GM19240 (cell line): ENCODE data around the gene BSX.

Source experiments
- DNase-seq: peaks from one replicate; pipeline ENCODE4 v3.0.0; 2011; ENCODE audit warnings: low spot score; ENCODE audit not compliant: insufficient read length

Gene BSX

DNA sequence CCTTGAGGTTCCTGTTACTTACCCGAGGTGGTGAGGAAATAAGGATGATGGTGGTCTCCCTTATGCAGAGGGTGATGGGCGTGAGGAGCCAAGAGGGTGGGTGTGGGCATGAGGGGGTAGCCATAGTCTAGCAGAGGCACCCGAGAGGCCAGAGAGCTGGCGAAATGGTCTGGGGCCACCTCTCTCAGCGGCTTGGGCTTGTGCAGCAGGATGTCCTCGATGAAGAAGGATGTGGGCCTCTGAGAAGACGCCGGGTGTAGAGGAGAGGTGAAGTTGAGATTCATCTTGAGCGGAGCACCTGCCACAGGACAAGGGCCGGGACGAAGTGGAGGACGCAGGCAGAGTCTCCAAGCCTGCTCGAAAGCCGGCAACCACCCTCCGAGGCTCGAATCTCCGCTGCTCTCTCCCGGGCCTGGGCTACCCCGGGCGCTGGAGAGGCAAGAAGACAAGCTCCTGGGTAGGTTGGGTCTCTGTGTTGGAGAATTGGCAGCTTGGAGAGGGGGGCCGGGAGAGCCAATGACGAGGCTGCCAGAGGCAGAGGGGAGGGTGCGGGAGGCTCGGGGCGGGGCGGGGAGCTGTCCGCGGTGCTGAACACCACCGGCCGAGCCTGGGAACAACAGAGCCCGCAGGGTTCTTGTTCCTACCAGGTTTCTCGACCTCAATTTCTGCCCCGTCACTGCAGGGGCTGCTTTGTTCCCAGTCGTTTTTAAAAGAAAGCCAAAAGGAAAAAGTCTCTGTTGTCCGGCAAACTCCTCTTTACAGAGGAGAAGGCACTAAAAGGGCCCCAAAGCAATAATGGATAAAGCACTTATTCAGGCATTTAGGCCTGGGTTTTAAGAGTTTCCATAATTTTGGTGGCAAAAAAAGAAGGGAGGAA, at the start of gene BSX:
BSX (minus strand) TSS at position 447 of the 877 bp plus-strand sequence; CDS start at position 284, 163 bp downstream.
- DNase-seq = no peak

DNA sequence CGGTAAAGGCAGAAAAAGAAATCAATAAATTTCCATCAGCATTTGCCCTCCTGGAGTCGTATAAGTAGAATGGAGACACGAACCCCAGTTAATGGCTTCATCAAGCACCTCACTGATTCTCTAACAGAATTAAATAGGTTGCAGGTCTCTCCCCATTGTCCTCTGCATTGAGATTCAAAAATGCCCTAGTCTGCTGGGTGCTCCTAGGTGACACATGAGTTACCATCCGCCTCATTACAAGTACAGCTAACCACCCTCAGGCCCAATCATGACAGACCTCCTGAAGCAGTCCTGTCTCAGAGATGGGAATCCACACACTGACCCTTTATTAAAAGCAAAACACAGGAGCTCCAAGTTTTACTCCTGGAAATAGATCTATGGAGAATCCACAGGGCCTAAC, 48.9 kb upstream of the BSX start:
- DNase-seq = no peak

DNA sequence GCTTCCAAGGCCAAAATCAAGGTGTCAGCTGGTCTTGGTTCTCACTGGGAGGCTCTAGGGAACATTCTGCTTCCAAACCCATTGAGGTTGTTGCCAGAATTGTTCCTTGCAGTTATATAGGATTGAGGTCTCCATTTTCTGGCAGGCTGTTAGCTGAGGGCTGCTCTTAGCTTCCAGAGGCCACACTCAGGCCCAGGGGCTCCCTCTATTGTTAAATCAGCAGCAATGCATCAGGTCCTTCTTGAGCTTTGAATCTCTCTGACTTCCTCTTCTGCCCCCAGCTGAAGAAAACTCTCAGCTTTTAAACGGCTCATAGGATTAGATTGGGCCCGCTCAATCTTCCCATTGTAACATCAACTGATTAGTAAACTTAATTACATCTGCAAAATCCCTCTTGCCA, 39.3 kb upstream of the BSX start:
- peak; percentile 51 for DNase-seq

DNA sequence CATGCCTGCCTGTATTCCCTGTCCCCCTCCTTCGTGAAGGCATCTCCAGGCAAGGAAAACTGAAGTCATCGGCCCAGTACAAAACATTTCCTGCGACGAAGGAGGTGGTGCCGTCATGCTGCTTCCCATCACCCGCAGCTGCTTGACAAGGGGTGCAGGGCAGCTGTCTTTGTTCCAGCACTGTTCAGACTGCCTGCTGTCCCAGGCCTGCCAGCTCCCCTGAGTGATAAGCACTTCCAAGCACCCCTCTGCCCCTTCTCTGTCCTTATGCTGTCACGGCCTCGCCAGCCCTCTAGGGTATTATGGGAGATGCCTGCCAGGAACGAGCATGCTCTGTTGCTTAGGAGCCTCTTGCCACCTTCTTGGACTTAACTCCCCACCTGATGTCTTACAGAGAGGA, 37.1 kb upstream of the BSX start:
- no peak for DNase-seq

DNA sequence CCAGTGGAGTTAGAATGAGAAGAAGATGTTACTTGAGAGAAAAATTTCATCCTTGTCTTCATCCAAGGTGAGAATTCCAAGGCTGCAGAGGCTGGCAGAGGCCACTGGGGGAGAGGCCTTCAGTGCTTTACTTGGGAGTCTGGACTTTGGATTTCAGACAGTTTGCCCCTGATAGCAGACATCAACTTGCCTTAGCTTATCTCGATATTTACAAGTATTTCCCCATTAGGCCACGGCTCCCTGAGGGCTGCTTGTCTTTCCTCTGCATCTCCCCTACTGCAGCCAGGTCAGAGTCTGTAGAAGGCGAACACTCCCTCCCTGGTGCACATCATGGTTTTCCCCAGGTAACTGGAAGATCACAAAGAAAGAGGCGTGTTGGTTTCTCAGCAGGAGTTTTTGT, 29.9 kb upstream of the BSX start:
- DNase-seq = no peak

DNA sequence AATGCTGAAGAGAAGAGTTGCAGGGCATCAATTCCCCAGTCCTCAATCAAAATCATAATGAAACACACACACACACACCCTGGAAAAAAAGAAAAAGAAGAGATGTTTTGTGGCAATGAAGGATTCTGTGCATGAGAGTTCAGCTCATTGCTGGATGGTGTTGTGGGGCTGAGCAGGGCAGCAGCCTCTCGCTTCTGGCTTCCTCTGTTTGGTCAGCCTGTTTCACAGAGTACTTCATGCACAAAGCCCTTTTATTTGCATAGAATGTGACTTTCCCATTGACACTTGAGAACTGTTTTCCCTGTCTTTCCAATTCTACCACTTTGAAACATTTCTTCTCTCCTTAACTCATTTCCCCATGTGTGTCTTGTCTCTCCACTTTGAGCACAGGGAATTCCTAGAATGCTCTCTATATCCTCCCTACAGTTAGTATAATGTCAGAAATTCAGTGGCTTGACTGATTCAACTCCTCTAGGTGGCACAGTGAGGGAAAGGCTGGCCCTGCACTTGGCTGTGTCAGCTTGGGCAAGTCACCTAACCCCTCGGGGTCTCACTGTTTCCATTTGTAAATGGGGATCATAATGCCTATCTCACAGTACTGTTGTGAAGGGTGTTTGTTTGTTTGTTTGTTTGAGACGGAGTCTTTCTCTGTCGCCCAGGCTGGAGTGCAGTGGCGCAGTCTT, 25.4 kb upstream of the BSX start:
- DNase-seq = no peak

DNA sequence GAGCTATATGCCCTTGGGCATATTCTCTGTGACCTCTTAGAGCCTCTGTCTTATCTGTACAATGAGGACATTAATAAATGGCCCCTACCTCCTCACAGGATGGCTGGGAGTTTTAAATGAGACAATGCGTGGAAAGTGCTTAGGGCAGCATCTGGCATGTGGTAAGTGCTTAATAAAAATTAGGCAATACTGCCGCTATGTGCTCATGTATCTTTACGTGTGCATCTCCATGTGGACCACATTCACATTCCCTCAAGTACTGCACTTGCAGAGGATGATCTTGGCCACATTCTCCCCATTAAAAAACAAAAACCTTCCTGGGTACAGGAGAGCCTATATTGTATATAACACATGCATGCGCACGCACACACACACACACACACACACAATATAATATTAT, 19.1 kb upstream of the BSX start:
- DNase-seq = no peak

DNA sequence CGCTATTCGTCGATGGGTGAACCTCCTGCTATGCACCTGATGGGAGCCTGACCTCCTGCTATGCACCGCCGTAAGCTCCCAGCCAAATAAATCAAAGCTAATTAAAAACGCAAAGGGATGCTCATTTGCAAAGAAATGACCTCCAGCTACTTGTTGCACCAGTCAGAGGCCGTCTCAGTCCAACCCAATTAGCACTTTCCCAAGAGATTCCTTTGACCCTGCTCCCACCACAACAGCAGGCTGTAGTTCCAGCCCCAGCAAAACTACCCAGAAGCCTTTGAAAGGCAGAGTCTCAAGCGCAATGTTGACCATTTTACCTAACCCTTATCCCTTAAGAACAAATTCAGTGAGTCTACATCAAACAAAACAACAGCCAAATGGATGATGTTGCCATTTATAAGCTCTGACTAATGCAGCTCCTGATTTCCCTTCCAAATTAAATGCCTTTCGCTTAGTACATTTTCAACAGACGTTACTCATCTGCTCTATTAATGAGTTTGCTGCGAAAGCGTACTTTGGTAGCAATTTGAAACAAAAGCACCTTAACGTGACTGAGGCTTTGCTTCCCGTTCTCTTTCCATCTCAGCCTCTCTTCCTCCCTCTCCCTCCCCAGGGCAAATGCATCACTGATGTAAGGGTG, 17.2 kb upstream of the BSX start:
- DNase-seq = no peak

DNA sequence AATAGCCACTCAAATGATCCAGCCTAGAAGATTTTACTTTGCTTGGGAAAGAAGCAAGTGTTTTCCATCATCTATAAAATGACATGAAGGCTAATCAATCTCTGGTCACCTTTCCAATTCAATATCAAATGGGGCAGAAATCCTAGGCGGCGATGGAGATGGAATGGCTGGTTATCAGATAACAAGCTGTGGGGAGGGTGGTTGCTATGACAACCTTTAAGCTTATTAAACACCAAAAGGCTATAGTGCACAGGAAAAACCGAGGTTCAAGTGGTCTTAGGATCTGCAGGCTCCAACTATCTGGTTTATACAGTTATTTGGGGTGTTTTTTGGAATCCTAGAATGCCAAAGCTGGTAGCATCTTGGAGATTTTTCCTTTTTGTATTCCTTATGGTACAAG, 13.9 kb upstream of the BSX start:
- DNase-seq = no peak

DNA sequence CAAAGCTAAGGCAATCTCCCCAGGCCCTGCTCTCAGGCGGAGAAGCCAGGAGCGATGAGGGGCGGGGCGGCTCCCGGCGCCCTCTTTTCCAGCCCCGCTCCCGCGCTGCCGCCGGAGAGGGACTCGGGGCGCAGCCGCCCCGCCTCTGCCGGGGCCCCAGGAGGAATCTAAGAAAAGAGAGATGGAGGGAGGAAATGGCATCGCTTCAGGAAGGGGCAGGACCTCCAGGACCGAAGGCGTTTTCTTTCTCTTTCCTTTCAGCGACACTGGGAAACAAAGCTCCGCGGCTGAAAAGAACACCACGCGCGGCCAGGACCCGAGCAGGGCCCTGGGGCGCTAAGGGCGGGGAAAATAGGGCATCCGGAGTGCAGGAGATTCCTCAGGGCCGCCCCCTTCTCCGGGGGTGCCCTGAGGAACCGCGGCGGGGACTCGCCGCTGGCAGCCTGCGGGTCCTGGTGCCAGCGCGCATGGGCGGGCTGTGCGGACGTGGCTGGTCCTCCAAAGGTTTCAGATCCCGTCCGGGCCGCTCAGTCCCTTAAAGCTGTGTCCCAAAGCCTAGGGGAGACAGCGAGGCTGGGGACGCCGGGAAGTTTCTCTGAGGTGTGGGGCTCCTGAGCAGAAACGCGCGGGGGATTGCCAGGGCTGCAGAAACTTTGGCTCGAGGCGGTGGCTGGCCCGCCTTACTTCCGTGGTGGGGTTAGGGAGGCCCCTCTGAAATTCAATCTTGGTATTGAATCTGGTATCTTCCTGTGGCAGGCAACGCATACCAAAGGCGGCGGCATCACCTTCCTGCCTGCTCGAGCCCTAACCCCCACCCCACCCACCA, 2.8 kb upstream of the BSX start:
- DNase-seq = no peak

DNA sequence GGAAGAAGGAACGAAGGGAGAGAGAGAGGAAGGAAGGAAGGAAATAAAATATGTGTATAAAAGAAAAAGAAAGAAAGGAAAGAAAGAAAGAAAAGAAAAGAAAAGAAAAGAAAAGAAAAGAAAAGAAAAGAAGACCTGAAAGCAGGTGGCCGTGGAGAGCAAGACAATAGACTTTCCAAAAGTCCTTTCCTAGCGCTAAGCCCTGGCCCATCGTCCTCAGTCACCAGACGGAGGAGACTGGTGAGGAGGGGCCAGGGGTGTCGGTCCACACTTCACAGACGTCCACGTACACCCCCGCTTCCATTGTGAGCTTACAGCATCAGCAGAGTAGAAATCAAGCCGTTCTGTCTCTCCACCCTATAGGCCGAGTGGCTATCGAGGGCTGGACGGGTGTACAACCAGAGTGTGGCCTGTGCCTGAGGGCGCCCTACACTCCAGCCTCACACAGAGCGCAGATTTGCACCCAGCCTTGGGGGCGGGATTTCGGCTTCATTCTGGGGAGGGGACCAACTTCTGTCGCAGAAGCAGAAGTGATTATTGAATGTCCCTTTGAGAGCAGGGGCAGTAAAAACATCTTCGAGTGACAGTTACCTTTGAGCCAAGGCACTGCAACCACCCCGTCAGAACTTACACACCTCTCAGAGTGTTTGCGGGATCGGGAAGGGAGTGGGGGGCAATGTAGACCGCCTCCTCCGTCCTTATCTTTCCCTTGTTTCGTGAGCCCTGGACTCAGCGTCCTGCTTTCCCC, 2.0 kb upstream of the BSX start:
- no peak for DNase-seq

DNA sequence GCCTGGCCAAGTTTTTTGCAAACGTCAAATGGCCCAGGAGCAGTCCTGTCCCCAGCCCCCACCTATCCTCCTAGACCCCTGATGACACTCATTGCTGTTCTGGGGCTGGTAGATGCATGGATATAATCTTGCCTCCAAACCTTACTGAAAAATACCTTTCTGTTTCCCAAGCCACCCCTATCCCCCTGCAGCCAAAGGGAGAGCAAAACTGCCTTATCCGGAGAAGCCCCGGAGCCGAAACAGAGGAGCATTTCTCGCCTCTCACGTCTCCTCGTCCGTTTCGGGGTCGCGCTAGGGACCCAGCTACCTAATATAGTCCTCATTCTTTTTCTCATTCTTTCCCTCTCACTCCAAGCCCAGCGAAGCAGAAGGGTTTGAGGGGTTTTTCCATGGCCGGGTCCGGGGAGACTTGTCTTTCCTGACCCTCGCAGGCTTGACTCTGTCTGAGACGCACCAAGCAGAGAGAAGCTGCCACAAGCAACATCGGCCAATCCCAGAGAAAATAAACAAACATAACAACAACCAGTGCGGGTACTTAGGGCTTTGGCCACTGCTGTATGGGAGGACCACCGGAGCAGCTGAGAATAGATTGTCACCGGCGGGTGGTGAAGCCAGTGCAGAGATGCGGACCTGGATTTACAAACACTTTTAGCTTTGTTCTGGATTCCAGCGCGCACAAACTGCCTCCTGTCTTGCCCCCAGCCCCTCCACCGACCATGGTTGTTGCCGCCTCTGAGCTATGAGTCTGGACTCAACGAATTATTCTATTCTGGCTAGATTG, 1.6 kb downstream of the BSX start:
- no peak for DNase-seq

DNA sequence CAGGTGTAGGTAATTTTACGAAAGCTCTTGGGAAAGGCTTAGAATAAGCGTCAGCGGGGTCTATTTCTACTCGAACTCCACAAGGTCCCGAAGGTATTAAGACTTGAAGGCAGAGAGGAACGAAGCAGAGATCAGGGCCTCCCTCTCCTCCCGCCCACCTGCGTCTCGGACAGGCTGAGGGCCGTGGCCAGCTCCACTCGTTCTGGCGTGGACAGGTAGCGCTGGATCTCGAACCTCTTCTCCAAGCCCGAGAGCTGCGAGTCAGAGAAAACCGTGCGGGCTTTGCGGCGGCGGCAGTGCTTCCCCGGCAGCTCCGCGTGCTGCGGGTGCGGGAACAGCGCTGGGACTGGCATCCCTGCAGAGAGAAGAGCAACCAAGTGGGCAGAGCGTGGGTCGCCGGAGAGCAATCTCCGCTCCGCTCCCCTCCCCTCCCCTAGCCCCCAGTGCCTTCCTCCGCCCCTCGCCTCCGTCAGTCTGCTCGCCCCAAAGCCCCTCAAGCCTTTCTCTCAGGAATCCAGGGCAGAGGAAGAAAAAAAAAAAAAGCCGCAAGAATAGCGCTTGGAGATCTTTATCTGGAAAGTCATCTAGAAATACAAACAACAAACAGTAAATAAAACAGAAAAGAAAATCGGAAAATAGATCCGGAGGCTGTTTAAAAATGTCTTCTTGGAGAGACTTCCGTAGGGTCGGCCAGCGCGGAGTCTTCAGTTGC, 2.4 kb downstream of the BSX start:
- no peak for DNase-seq

DNA sequence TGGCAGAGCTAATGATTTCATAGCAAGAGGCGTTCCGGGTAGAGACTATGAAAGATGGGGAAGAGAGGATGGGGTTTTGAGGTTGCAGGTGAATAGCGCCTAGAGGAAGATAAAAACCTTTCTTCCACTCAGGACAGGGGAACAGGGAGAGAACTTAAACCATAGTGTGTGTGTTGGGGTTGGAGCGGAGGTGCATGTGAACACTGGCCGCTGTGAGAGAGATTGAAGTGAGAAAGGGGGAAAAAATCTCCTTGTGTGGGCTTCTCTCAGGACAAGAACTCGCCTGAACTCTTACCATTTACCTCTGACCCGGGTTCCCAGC, 3.4 kb downstream of the BSX start:
- DNase-seq = no peak

DNA sequence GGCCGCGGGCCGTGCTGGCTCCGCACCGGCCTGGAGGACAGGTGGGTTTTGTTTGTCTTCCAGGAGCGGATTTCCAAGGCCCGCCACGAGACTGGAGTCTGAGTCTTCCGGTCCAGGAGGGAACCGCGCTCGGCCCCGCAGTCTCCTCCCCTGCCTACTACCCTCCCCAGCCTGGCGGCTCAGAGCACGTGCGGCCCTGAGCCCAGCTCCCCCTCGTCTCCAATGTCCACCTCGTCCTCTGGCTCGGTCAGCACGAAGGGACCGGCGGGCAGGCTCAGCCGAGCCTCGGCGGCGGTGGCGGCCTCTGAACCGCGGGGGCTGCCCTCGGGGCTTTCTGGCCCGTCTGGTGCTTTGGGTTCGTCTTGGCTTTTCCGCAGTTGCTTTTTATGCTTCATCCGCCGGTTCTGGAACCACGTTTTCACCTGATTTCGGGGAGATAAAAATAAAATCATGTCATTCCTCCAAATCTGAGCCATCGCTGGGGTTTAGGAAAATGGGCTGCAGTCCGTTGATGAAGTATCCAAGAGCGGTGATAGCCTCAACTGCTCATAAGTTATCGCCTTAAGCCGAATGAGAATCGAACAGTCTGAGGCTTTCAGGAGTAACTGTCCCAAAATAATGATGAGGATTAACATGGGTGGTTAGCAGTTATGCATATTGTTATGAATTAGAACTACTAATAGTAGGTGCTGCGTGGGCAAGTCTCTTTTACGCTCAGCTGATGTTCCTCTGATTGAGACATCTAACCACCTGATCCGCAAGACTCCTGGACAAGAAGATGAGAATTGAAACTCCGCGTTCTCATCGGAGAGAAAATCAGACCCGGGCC, 4.0 kb downstream of the BSX start:
- DNase-seq = no peak

DNA sequence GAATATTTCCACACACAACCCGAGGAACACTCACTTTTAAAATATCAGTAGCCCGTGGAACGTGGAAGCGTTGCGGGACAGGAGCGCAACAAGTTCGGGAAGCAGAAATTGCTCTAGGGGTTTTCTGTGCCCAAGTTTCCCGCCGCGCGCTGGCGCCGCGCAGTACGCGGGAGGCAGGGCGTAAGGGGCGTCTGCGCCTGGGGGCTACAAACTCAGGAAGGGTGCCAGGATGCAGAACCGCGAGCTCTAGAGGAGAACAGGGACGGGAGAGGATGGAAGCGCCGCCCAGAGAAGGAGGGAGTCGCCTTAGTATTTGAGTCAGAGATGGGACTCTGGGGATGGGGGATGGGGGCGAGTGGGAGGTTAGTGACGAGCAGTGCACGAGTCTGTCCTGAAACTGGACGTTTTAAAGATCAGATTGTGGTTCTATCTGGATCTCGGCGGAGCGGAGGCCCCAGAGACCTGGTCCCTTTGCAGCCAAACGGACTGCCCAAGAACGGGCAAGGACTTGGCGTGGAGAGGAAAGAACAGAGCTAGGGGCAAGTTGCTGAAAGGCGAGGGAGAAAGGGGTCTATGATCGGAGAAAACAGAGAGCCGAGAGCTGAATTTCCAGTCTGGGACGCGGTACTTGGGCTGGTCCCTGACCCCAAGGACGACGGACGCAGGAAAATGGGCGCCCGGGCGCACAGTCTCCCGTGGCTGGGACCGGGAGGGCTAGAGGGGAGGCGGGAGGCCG, 4.7 kb downstream of the BSX start:
- DNase-seq = no peak

DNA sequence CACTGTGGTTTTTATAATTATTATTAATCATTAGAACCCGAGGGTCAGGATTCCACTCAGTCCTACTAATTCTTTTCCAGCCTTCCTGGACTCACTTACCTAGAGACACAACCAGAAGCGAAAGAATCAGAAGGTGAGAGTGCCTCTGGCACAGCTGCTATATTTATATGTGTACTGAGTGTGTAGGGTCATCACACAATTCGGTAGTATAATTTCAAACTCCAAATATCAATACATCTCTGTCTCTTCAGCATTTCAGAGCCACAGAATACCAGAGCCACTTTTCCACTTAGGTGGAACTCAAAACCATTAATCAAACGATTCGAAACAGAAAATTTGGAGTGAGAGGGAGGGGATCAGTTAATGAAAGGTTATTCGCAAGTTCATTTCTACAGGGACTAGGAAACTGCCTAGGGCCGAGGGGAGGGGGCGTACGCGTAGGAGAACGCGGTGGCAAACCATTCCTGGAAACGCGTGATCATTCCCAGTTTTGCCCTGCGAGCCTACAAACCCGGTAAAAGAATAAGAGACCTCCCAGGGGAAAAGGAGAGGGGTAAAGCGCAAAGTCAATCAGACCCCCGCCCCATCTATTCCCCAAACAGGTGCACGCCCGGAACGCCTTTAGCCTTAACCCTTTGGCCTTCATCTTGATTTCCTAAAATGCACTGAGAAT, 5.4 kb downstream of the BSX start:
- no peak for DNase-seq
